DND-41 (cell line): Measurements from ENCODE around the gene EEFSEC.

Experiments used
- ATAC-seq: fragments of 200-7000 bp; cut with Tn5 transposase; 3 replicates; pipeline ENCODE4 v1.9.1; 2021; ENCODE audit warnings: low read depth; ENCODE audit not compliant: insufficient read depth
- DNase-seq: peaks from one replicate; pipeline ENCODE4 v3.0.0-alpha.2; 2020
- H2AFZ ChIP-seq: 2 replicates; pipeline ENCODE4 v1.6.0; 2012; ENCODE audit warnings: low read depth, low read length
- H3K27ac ChIP-seq: 2 replicates; pipeline ENCODE4 v1.5.1; 2012; ENCODE audit warnings: low read length, inconsistent platforms
- H3K27me3 ChIP-seq: fragments of 200-600 bp; sonication (generic); 2 replicates; pipeline ENCODE4 v1.6.0; 2012; ENCODE audit warnings: low read length, mild to moderate bottlenecking, inconsistent platforms; ENCODE audit not compliant: insufficient read depth, poor library complexity
- H3K36me3 ChIP-seq: 2 replicates; pipeline ENCODE4 v1.5.1; 2012; ENCODE audit warnings: low read length, inconsistent platforms; ENCODE audit not compliant: insufficient read depth
- H3K4me1 ChIP-seq: 2 replicates; pipeline ENCODE4 v1.5.1; 2012; ENCODE audit warnings: mild to moderate bottlenecking, low read length; ENCODE audit not compliant: insufficient read depth
- H3K4me2 ChIP-seq: 2 replicates; pipeline ENCODE4 v1.6.0; 2012; ENCODE audit warnings: mild to moderate bottlenecking, moderate library complexity, low read length, inconsistent platforms; ENCODE audit not compliant: insufficient read depth
- H3K4me3 ChIP-seq, 2 experiments: fragments of 200-600 bp in 1 of 2; shearing (Covaris generic) in 1 of 2; 2 replicates each; pipeline ENCODE4 v1.5.1; 2012 to 2016; ENCODE audit warnings: inconsistent platforms in 2 of 2, low read length in 2 of 2, mild to moderate bottlenecking in 2 of 2, low read depth in 1 of 2, moderate library complexity in 1 of 2
- H3K79me2 ChIP-seq: 2 replicates; pipeline ENCODE4 v1.6.0; 2012; ENCODE audit warnings: low read length, inconsistent platforms; ENCODE audit not compliant: insufficient read depth
- H3K9ac ChIP-seq: 2 replicates; pipeline ENCODE4 v1.6.0; 2012; ENCODE audit warnings: low read depth, mild to moderate bottlenecking, inconsistent platforms, low read length, moderate library complexity
- H3K9me3 ChIP-seq: 2 replicates; pipeline ENCODE4 v1.5.1; 2012; ENCODE audit warnings: low read length, moderate library complexity, mild to moderate bottlenecking, inconsistent platforms; ENCODE audit not compliant: insufficient read depth, severe bottlenecking
- H4K20me1 ChIP-seq: 2 replicates; pipeline ENCODE4 v1.6.0; 2012; ENCODE audit warnings: low read length; ENCODE audit not compliant: insufficient read depth
- CTCF ChIP-seq: IDR thresholded peaks from 2 replicates; pipeline ENCODE4 v1.5.1; 2012; ENCODE audit warnings: borderline replicate concordance, low read length, moderate library complexity, mild to moderate bottlenecking; ENCODE audit not compliant: poor library complexity, severe bottlenecking; ENCODE audit errors: extremely low read depth
- EZH2 ChIP-seq: IDR thresholded peaks from 3 replicates; pipeline ENCODE4 v1.6.1; 2012; ENCODE audit warnings: borderline replicate concordance, low read depth, mild to moderate bottlenecking, moderate library complexity, low read length, inconsistent platforms; ENCODE audit not compliant: severe bottlenecking

The EEFSEC gene

DNA sequence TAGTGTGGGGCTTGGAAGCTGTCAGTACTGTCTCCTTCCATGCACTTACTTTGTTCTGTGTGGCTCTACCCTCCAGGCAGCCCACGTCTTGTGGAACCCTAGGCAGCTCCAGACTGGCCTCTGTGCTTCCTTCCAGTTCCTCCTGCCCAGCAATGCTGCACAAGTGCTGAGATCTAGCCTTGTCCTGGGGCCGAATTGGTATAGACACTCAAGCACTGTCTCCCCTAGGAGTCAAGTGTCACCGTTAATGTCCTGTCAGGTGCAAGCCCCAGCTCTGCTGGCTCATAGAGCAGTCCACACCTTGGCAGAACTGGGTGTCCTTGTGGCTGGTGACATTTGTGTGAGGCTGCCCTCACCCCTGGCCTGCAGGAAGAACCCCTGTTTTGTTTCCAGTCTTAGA is 130.1 kb downstream of the EEFSEC start:
- H2AFZ ChIP-seq, result no peak overlapping the region
- DNase-seq (no peak), ATAC-seq (no peak)
- H3K4me3 ChIP-seq, result no peak overlapping the region
- no peaks in the 10 kb centered on the region for H3K9me3 ChIP-seq
- no peaks in the 10 kb centered on the region for H4K20me1 ChIP-seq
- TF ChIP-seq EZH2 (no peak), CTCF (no peak)
- no peaks in the 10 kb centered on the region for H3K27me3 ChIP-seq
- no peaks in the 10 kb centered on the region for H3K4me1 ChIP-seq
- H3K9ac ChIP-seq, result no peak overlapping the region
- no peak overlapping the region for H3K4me2 ChIP-seq
- no peak overlapping the region for H3K27ac ChIP-seq
- no peaks in the 10 kb centered on the region for H3K79me2 ChIP-seq
- peaks cover 16% of the 10 kb centered on the region for H3K36me3 ChIP-seq

DNA sequence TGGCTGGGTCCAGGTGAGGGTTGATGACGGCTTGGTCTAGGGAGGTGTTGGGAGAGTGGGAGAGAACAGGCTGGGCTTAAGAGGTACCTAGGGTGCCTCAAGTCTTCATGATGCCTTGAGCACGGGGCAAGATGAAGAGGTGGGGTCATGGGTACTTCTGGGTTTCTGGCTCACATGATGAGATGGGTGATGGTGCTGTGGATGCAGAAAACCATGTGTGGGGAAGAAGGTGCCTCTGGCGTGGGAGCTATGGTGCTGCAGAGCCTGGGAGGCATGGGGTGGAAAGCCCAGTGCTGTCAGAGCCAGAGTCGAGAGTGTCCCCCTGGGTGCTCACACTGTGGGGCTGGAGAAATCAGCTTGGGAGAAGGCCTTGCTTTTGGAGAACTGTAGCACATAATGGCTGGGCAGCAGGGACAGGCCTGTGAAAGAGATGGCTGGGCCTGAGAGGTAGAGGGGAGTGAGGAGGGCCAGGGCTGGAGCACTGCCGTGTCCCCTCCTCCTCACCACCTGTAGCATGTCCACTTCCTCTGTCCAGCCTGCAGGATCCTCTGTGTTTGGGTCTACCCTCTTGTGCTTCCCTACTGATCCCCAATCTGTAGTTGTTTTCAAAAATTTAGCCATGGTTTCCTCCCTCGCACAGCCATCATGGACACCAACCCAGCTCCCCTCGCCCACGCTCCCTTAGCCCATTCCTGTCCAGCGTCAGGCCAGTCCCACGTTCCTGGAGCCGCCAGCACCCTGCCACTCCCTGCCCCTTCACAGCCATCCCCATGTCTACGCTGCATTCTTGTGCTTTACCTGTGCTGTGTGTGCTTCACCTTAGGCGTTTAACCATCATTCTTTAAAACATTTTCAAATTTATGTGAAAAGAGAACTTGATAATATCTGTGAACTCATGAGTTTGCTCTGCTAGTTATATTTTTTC is 132.0 kb downstream of the EEFSEC start:
- Histone ChIP-seq H3K4me3 (no peak overlapping the region), H3K27me3 (no peaks in the 10 kb centered on the region), H3K4me2 (no peak overlapping the region), H3K36me3 (peaks cover 24% of the 10 kb centered on the region), H3K9ac (no peak overlapping the region), H3K79me2 (no peaks in the 10 kb centered on the region), H2AFZ (no peak overlapping the region), H3K9me3 (peaks cover 2% of the 10 kb centered on the region), H3K27ac (no peak overlapping the region), H4K20me1 (no peaks in the 10 kb centered on the region), H3K4me1 (no peaks in the 10 kb centered on the region)
- DNase-seq (no peak), ATAC-seq (no peak)
- no peak for TF ChIP-seq CTCF
- no peak for TF ChIP-seq EZH2

GRCh38 chr3:128285967-128286321 is 132.7 kb downstream of the EEFSEC start:
- Histone ChIP-seq H3K4me3 (no peak overlapping the region), H3K9me3 (peaks cover 2% of the 10 kb centered on the region), H2AFZ (no peak overlapping the region), H3K9ac (no peak overlapping the region), H3K36me3 (peaks cover 24% of the 10 kb centered on the region), H3K27ac (no peak overlapping the region), H3K4me1 (no peaks in the 10 kb centered on the region), H3K4me2 (no peak overlapping the region), H4K20me1 (no peaks in the 10 kb centered on the region), H3K27me3 (no peaks in the 10 kb centered on the region), H3K79me2 (no peaks in the 10 kb centered on the region)
- TF ChIP-seq EZH2 (no peak), CTCF (no peak)
- no peak for DNase-seq
- no peak for ATAC-seq
